Measurements from ENCODE around the gene SYNM. TPM values are rescaled to one million over a fixed set of nuclear protein-coding genes. Genes with fewer than 3 reads are reported as not detected.

SYNM gene
- total RNA-seq: 378 TPM
- long read RNA-seq, full-length matches to known transcripts: 185 of 399 reads
- long read RNA-seq, partial matches to known transcripts: 132 of 399 reads
- long read RNA-seq, other reads (novel, unspliced or antisense): 82 of 399 reads

DNA sequence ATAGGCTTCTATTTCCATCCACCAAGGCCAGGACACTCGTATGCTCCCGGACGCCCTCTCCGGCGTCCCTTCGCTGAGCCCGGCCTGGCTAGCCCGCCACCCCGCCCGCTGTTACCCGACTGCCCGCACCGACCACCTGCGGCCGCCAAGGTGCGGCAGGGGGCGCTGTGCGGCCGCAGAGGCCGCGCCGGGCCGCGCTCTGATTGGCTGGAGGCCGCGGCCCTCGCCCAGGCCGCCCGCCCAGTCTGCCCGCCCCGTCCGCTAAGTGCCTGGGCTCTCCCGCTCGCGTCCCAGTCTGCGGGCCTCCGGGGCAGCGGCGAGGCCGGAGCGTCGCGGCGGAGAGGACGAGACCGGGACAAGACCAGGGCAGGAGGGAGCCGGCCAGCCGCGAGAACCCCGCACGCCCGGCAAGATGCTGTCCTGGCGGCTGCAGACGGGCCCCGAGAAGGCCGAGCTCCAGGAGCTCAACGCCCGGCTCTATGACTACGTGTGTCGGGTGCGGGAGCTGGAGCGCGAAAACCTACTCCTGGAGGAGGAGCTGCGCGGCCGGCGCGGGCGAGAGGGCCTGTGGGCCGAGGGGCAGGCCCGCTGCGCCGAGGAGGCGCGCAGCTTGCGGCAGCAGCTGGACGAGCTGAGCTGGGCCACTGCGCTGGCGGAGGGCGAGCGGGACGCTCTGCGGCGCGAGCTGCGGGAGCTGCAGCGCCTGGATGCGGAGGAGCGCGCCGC, at the start of gene SYNM:
SYNM (plus strand) TSS at position 293 of the 726 bp plus-strand sequence; CDS start at position 413, 120 bp downstream.
- peak within 1 kb of the TSS; percentile 81 for H3K4me3 ChIP-seq
- TF ChIP-seq, protein P1, sequence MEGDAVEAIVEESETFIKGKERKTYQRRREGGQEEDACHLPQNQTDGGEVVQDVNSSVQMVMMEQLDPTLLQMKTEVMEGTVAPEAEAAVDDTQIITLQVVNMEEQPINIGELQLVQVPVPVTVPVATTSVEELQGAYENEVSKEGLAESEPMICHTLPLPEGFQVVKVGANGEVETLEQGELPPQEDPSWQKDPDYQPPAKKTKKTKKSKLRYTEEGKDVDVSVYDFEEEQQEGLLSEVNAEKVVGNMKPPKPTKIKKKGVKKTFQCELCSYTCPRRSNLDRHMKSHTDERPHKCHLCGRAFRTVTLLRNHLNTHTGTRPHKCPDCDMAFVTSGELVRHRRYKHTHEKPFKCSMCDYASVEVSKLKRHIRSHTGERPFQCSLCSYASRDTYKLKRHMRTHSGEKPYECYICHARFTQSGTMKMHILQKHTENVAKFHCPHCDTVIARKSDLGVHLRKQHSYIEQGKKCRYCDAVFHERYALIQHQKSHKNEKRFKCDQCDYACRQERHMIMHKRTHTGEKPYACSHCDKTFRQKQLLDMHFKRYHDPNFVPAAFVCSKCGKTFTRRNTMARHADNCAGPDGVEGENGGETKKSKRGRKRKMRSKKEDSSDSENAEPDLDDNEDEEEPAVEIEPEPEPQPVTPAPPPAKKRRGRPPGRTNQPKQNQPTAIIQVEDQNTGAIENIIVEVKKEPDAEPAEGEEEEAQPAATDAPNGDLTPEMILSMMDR (IDR thresholded peaks at IDR 0.05; ENCODE audit: borderline replicate concordance): peak; percentile 92
- H3K4me1 ChIP-seq: peaks cover 53% of the 10 kb centered on the region
- H3K27me3 ChIP-seq (ENCODE audit: low read depth): peaks cover 5% of the 10 kb centered on the region
- H3K9me3 ChIP-seq (replicated peaks): no peaks in the 10 kb centered on the region
- peak within 1 kb of the TSS; percentile 95 for H3K27ac ChIP-seq (replicated peaks)
- intact Hi-C loops (cut with micrococcal nuclease): no loop called here
- H3K36me3 ChIP-seq: no peaks in the 10 kb centered on the region
- DNase-seq: peak; percentile 84

- Histone ChIP-seq H3K9me3 (replicated peaks) (no peaks in the 10 kb centered on the region), H3K36me3 (no peaks in the 10 kb centered on the region), H3K27me3 (ENCODE audit: low read depth) (no peaks in the 10 kb centered on the region), H3K4me3 (no peak overlapping the region), H3K27ac (replicated peaks) (no peak overlapping the region), H3K4me1 (peaks cover 40% of the 10 kb centered on the region)
- TF ChIP-seq, protein P1 (IDR thresholded peaks at IDR 0.05; ENCODE audit: borderline replicate concordance): no peak
- intact Hi-C loops (cut with micrococcal nuclease): no loop called here
- DNase-seq: no peak
These were observed 49.2 kb upstream of the SYNM start for GRCh38 chr15:99055555-99056134.

- DNase-seq: no peak
- Histone ChIP-seq H3K27ac (replicated peaks) (peak overlapping the region; percentile 84), H3K9me3 (replicated peaks) (no peaks in the 10 kb centered on the region), H3K27me3 (ENCODE audit: low read depth) (no peaks in the 10 kb centered on the region), H3K4me1 (peaks cover 40% of the 10 kb centered on the region), H3K36me3 (no peaks in the 10 kb centered on the region), H3K4me3 (no peak overlapping the region)
- TF ChIP-seq, protein P1 (IDR thresholded peaks at IDR 0.05; ENCODE audit: borderline replicate concordance): no peak
- intact Hi-C loops (cut with micrococcal nuclease): no loop called here
These were observed 47.9 kb upstream of the SYNM start for GRCh38 chr15:99057020-99057419.

DNA sequence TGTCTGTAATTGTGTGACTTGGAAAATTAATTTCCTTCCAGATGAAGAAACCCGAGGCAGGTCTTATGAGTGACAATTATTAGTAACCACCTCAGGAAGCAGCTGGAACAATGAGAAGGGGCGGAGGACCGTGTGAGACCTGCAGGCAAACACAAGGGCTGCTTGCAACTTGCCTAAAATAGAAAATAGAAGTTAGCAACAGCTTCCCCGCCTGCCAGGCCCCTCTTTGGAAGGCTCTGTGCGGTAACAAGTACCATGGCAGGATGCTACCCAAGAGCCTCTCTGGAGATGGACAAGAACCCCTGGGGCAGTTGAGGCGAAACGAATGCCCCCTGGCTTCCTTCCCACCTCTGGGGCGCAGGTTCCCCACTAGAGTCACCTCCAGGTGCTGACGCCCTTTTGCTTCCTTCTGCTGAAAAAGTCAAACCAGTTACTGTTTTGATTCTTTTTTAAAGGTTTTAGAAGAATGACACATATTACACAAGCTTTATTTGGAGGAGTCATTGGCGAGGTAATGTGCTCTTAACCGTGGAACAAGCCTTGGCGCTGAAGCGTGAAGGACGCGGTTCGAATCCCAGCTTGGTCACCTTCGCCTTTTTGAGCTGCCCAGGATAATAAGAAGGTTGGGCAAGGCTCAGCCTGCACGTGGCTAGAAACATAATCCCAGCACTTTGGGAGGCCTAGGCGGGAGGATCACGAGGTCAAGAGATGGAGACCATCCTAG, 47.0 kb upstream of the SYNM start:
- no peaks in the 10 kb centered on the region for H3K27me3 ChIP-seq (ENCODE audit: low read depth)
- H3K4me1 ChIP-seq: peaks cover 40% of the 10 kb centered on the region
- H3K27ac ChIP-seq (replicated peaks): peak overlapping the region; percentile 84
- TF ChIP-seq, protein P1 (IDR thresholded peaks at IDR 0.05; ENCODE audit: borderline replicate concordance): no peak
- no peaks in the 10 kb centered on the region for H3K9me3 ChIP-seq (replicated peaks)
- no peaks in the 10 kb centered on the region for H3K36me3 ChIP-seq
- DNase-seq: peak; percentile 23
- H3K4me3 ChIP-seq: peak overlapping the region; percentile 70
- intact Hi-C loops (cut with micrococcal nuclease): no loop called here

DNA sequence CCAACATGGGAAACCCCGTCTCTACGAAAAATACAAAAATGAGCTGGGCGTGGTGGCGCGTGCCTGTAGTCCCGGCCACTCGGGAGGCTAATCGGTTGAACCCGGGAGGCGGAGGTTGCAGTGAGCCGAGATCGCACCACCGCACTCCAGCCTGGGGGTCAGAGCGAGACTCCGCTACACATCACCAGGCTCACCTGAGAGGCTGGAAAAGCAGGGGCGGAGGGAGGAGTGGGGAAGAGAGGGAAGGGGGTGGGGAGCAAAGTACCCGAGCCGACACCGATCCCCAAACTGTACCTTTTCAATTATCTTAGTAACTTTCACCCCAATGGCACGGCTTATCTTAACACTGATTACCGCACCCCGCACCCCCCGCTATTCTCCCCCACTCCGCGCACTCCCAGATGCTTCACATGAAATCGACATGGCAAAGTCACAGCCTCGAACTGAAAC, 46.4 kb upstream of the SYNM start:
- Histone ChIP-seq H3K4me3 (peak overlapping the region; percentile 70), H3K27me3 (ENCODE audit: low read depth) (no peaks in the 10 kb centered on the region), H3K27ac (replicated peaks) (peak overlapping the region; percentile 84), H3K36me3 (no peaks in the 10 kb centered on the region), H3K4me1 (peaks cover 39% of the 10 kb centered on the region), H3K9me3 (replicated peaks) (no peaks in the 10 kb centered on the region)
- no peak for DNase-seq
- TF ChIP-seq, protein P1 (IDR thresholded peaks at IDR 0.05; ENCODE audit: borderline replicate concordance): no peak
- intact Hi-C loops (cut with micrococcal nuclease): no loop called here
